H1 (cell line): Measurements from ENCODE around the gene SLC25A11. TPM values are rescaled to one million over a fixed set of nuclear protein-coding genes. Genes with fewer than 3 reads are reported as not detected.

Experiments used
- RAD21 ChIP-seq, 2 experiments: IDR thresholded peaks in 1 of 2; conservative IDR thresholded peaks in 1 of 2; 2 replicates each; pipeline ENCODE4 v1.6.1; 2011; ENCODE audit warnings: low read depth in 2 of 2, low read length in 2 of 2, improper control_type of control experiment in 1 of 2, inconsistent platforms in 1 of 2, mild to moderate bottlenecking in 1 of 2, moderate library complexity in 1 of 2
- RBBP5 ChIP-seq: IDR thresholded peaks from 2 replicates; pipeline ENCODE4 v1.7.1; 2012; ENCODE audit warnings: low read depth, mild to moderate bottlenecking, inconsistent platforms, low read length, moderate library complexity, borderline replicate concordance
- SUZ12 ChIP-seq: fragments of 200-600 bp; sonication (generic); IDR thresholded peaks from 2 replicates; pipeline ENCODE4 v1.6.1; 2012; ENCODE audit warnings: mild to moderate bottlenecking, inconsistent platforms, low read length, moderate library complexity, mixed read lengths
- polyA plus RNA-seq, 7 experiments: library from polyadenylated mRNA; depleted of rRNA in 3 of 7; stranded (reverse) in 5 of 7; unstranded in 2 of 7; fragments of >200 nt in 5 of 7; fragments of 200-250 nt in 2 of 7; gene quantifications; 1 replicate in 5 of 7; 2 replicates in 1 of 7; 4 replicates in 1 of 7; pipeline versions ENCODE4 v1.2.1 to v1.2.3, GENCODE V29; 2011 to 2013; ENCODE audit warnings: missing spikeins in 2 of 7, mixed read lengths in 2 of 7
- total RNA-seq: library from RNA; stranded (reverse); fragmentation: NEBNext Ultra II Directional; extraction: Animal tissue kit (Norgen Biotek cat#: 25700); gene quantifications from 2 replicates; pipeline ENCODE4 v1.2.1, GENCODE V29; 2021

SLC25A11 gene
- total and polyA plus RNA-seq, 2 of the 8 experiments (the other 6 are each of a cell fraction or from before 2014, with no cell fraction given) = 55.9 to 97.0 TPM

DNA sequence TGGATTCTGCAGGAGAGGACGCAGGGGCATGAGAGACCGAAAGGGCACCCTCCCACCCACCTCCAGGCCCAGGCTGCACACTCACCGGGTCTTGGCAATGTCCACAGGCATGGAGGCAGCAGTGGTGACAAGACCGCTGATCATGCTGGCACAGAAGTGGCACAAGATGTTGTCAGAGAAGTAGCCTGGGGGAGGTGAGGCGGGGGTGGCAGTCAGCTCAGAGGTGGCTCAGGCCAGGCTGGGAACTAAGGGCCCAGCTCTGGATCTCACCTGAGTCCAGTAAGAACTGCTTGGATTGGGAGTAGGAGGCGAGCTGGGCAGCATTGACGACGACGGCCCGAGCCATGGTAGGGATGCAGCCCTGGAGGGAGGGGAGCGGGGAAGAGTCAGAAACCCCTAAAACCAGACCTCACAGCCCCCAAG, 1.8 kb downstream of the SLC25A11 start (continued):
- no peak for TF ChIP-seq RBBP5
- no peak for TF ChIP-seq SUZ12
- TF ChIP-seq RAD21 (IDR thresholded peaks at IDR 0.05 in 1 of 2, conservative IDR thresholded peaks at IDR 0.05 in 1 of 2; ENCODE audit: low read depth in 2 of 2, low read length in 2 of 2) = no peak
